IPS-18a (cell line): ENCODE data around the gene ZSWIM4.

ENCODE experiments used
- H3K27ac ChIP-seq: one replicate; pipeline ENCODE4 v1.5.1; 2013; ENCODE audit warnings: low read length
- H3K27me3 ChIP-seq: one replicate; pipeline ENCODE4 v1.6.1; 2013; ENCODE audit warnings: mild to moderate bottlenecking, low read length; ENCODE audit not compliant: control insufficient read depth, insufficient read depth
- H3K36me3 ChIP-seq: one replicate; pipeline ENCODE4 v1.6.1; 2013; ENCODE audit warnings: low read depth, low read length; ENCODE audit not compliant: control insufficient read depth
- H3K4me1 ChIP-seq: one replicate; pipeline ENCODE4 v1.6.1; 2013; ENCODE audit warnings: low read depth, low read length; ENCODE audit not compliant: control insufficient read depth
- H3K4me3 ChIP-seq: one replicate; pipeline ENCODE4 v1.5.1; 2013; ENCODE audit warnings: low read length
- H3K9ac ChIP-seq: one replicate; pipeline ENCODE4 v1.6.1; 2013; ENCODE audit warnings: mild to moderate bottlenecking, low read length, moderate library complexity
- H3K9me3 ChIP-seq: one replicate; pipeline ENCODE4 v1.6.1; 2013; ENCODE audit warnings: low read depth, low read length; ENCODE audit not compliant: control insufficient read depth

ZSWIM4 gene

GRCh38 chr19:13830741-13831536 is 35.7 kb downstream of the ZSWIM4 start:
- Histone ChIP-seq H3K36me3 (peaks cover 12% of the 10 kb centered on the region), H3K4me3 (no peak overlapping the region), H3K9me3 (no peaks in the 10 kb centered on the region), H3K27me3 (no peaks in the 10 kb centered on the region), H3K4me1 (no peaks in the 10 kb centered on the region), H3K27ac (no peak overlapping the region), H3K9ac (no peak overlapping the region)

GRCh38 chr19:13831537-13832467 is 36.6 kb downstream of the ZSWIM4 start:
- no peak overlapping the region for H3K27ac ChIP-seq
- H3K4me3 ChIP-seq: no peak overlapping the region
- H3K36me3 ChIP-seq: peaks cover 12% of the 10 kb centered on the region
- no peaks in the 10 kb centered on the region for H3K27me3 ChIP-seq
- no peak overlapping the region for H3K9ac ChIP-seq
- no peaks in the 10 kb centered on the region for H3K4me1 ChIP-seq
- no peaks in the 10 kb centered on the region for H3K9me3 ChIP-seq

- H3K27ac ChIP-seq: no peak overlapping the region
- no peaks in the 10 kb centered on the region for H3K4me1 ChIP-seq
- H3K36me3 ChIP-seq: peaks cover 11% of the 10 kb centered on the region
- peak overlapping the region; percentile 64 for H3K4me3 ChIP-seq
- H3K9ac ChIP-seq: no peak overlapping the region
- H3K27me3 ChIP-seq: no peaks in the 10 kb centered on the region
- H3K9me3 ChIP-seq: no peaks in the 10 kb centered on the region
Measured at GRCh38 chr19:13833330-13834243, 38.3 kb downstream of the ZSWIM4 start.

DNA sequence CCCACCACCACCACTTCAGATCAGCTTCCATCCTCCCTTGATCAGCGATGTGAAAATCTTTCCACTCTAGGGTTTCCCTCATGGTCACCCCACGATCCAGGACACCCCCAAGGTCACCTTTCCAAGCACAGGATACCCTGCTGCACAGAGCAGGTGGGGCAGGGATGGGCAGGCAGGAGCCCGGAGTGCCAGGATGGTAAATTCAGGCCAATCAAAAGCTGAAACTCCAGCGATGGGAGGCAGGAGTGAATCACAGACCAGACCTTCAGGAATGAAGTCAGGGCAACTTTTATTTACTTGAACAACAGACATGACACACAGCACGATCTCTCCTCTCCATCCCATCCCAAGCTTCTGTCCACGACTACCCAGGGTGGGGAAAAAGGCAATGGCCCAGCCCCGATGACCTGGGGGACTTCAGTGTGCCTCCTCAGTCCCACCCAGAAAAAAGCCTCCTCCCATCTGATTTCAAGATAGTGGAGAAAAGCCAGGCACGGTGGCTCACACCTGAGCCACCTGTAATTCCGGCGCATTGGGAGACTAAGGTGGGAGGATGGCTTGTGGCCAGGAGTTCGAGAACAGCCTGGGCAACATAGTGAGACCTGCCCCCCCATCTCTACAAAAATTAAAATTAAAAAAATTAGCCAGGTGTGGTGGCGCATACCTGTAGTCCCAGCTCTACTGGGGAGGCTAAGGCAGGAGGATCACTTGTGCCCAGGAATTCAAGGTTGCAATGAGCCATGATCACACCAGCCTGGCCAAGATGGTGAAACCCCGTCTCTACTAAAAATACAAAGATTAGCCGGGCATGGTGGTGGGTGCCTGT is 39.2 kb downstream of the ZSWIM4 start:
- Histone ChIP-seq H3K36me3 (peaks cover 7% of the 10 kb centered on the region), H3K27ac (no peak overlapping the region), H3K9ac (no peak overlapping the region), H3K4me1 (no peaks in the 10 kb centered on the region), H3K4me3 (no peak overlapping the region), H3K9me3 (no peaks in the 10 kb centered on the region), H3K27me3 (no peaks in the 10 kb centered on the region)

- Histone ChIP-seq H3K27ac (no peak overlapping the region), H3K9me3 (no peaks in the 10 kb centered on the region), H3K9ac (no peak overlapping the region), H3K36me3 (peaks cover under 1% of the 10 kb centered on the region), H3K4me3 (no peak overlapping the region), H3K27me3 (no peaks in the 10 kb centered on the region), H3K4me1 (no peaks in the 10 kb centered on the region)
Measured at GRCh38 chr19:13835791-13836723, 40.8 kb downstream of the ZSWIM4 start.

DNA sequence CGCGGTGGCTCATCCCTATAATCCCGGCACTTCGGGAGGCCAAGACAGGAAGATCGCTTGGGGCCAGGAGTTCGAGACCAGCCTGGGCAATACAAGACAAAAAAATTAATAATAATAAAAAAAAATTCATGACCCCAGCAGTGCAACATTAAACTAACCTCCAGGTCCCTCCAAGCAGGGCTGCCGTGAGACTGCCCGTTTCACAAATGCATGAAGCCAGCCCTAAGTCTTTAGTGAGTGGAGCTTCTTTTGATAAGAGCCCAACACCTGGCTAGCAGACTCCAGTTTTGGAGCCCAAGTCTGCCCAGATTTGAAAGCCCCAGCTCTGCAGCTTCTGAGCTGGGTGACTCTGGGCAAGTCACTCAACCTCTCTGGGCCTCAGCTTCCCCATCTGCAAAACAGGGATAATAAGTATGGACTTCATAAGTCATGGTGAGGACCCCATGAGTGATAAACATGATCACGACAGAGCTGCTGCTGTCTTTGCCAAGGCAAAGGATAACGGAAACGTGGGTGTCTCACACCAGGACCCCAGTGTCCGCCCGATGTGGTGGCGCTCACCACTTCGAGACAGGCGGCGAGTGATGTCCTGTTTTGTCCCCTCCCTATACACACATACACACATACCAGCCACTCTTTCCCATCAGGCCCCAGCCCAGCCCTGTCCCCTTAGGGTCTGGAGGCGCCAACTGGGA is 43.3 kb downstream of the ZSWIM4 start:
- no peak overlapping the region for H3K27ac ChIP-seq
- peaks cover 6% of the 10 kb centered on the region for H3K4me1 ChIP-seq
- no peaks in the 10 kb centered on the region for H3K9me3 ChIP-seq
- H3K36me3 ChIP-seq: no peaks in the 10 kb centered on the region
- no peak overlapping the region for H3K9ac ChIP-seq
- H3K4me3 ChIP-seq: no peak overlapping the region
- H3K27me3 ChIP-seq: no peaks in the 10 kb centered on the region

GRCh38 chr19:13839130-13839937 is 44.1 kb downstream of the ZSWIM4 start:
- peaks cover 14% of the 10 kb centered on the region for H3K4me1 ChIP-seq
- no peaks in the 10 kb centered on the region for H3K9me3 ChIP-seq
- no peaks in the 10 kb centered on the region for H3K27me3 ChIP-seq
- H3K36me3 ChIP-seq: no peaks in the 10 kb centered on the region
- H3K27ac ChIP-seq: no peak overlapping the region
- no peak overlapping the region for H3K4me3 ChIP-seq
- no peak overlapping the region for H3K9ac ChIP-seq

DNA sequence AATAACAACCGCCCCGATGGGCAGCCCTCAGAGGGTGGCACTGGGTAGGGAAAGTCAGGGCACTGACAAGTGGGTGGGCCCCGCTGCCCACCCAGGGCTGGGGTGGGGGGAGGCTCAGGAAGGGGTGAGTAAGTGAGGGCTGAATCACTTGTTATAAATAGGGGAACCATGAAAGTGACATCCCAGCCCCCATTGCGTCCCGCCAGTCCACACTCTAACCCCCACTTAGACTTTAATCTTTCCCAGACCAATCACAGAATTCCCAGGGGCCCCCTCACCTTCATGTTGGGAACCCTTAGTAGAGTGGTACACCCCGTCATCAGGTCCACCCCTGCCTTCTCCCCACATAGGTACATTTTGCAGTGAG is 44.7 kb downstream of the ZSWIM4 start:
- Histone ChIP-seq H3K9ac (no peak overlapping the region), H3K36me3 (no peaks in the 10 kb centered on the region), H3K4me3 (no peak overlapping the region), H3K4me1 (peaks cover 14% of the 10 kb centered on the region), H3K9me3 (no peaks in the 10 kb centered on the region), H3K27ac (no peak overlapping the region), H3K27me3 (no peaks in the 10 kb centered on the region)
